Smooth muscle cell (in vitro differentiated cells): ENCODE data around the gene TKTL2. TPM values are rescaled to one million over a fixed set of nuclear protein-coding genes. Genes with fewer than 3 reads are reported as not detected.

Source experiments
- DNase-seq: peaks from one replicate; lab custom pipeline; 2025; ENCODE audit not compliant: unreplicated experiment; lab: John Stamatoyannopoulos, UW
- H2AFZ ChIP-seq: fragments of 200-600 bp; sonication (generic); 2 replicates; pipeline ENCODE4 v1.6.0; 2016; ENCODE audit warnings: antibody characterized with exemption, low read depth, mild to moderate bottlenecking
- H3F3A ChIP-seq: fragments of 200-600 bp; sonication (generic); 2 replicates; pipeline ENCODE4 v1.6.0; 2017; ENCODE audit warnings: antibody characterized with exemption, low read depth
- H3K27ac ChIP-seq: fragments of 200-600 bp; sonication (generic); 2 replicates; pipeline ENCODE4 v1.5.1; 2016; ENCODE audit warnings: low read depth, mild to moderate bottlenecking
- H3K27me3 ChIP-seq: fragments of 200-600 bp; sonication (generic); 2 replicates; pipeline ENCODE4 v1.6.1; 2016; ENCODE audit warnings: low read depth, mild to moderate bottlenecking
- H3K36me3 ChIP-seq: fragments of 200-600 bp; sonication (generic); 2 replicates; pipeline ENCODE4 v1.5.1; 2016; ENCODE audit warnings: low read depth
- H3K4me1 ChIP-seq: fragments of 200-600 bp; sonication (generic); 2 replicates; pipeline ENCODE4 v1.5.1; 2016; ENCODE audit warnings: low read depth
- H3K4me2 ChIP-seq: fragments of 200-600 bp; sonication (generic); 2 replicates; pipeline ENCODE4 v1.6.0; 2016; ENCODE audit warnings: mild to moderate bottlenecking
- H3K4me3 ChIP-seq: fragments of 200-600 bp; sonication (generic); 2 replicates; pipeline ENCODE4 v1.5.1; 2016; ENCODE audit warnings: mild to moderate bottlenecking
- H3K79me2 ChIP-seq: fragments of 200-600 bp; sonication (generic); 2 replicates; pipeline ENCODE4 v1.6.0; 2016; ENCODE audit warnings: low read depth, mild to moderate bottlenecking
- H3K9ac ChIP-seq: fragments of 200-600 bp; sonication (generic); 2 replicates; pipeline ENCODE4 v1.6.0; 2016; ENCODE audit warnings: low read depth
- H3K9me3 ChIP-seq: fragments of 200-600 bp; sonication (generic); replicated peaks from 2 replicates; pipeline ENCODE4 v1.5.1; 2016; ENCODE audit warnings: low read depth
- H4K20me1 ChIP-seq: fragments of 200-600 bp; sonication (generic); 2 replicates; pipeline ENCODE4 v1.6.0; 2016; ENCODE audit warnings: low read depth
- WGBS: methylation state at CpG from one replicate; pipeline ENCODE4 v1.1.7; 2016; ENCODE audit warnings: low lambda C conversion rate; 5-methylcytosine and 5-hydroxymethylcytosine counted together
- polyA plus RNA-seq: library from polyadenylated mRNA; unstranded; fragments of >200 nt; fragmentation: Nextera tagmentation; extraction: Ambion mirVana; gene quantifications from 2 replicates; pipeline ENCODE4 v1.2.1, GENCODE V29; 2016
- total RNA-seq: library from RNA; depleted of rRNA; stranded (reverse); fragments of >200 nt; gene quantifications from 2 replicates; pipeline ENCODE4 v1.2.3, GENCODE V29; 2014
- TF ChIP-seq, protein P1 (sequence below): fragments of 200-600 bp; sonication (generic); IDR thresholded peaks from 2 replicates; pipeline ENCODE4 v1.5.1; 2017; ENCODE audit warnings: borderline replicate concordance, mild to moderate bottlenecking, antibody characterized with exemption; ENCODE audit not compliant: insufficient read depth, poor library complexity, severe bottlenecking

Gene TKTL2
- total RNA-seq (not detected in 2 replicates), polyA plus RNA-seq (not detected in 2 replicates)

GRCh38 chr4:163473576-163473975 lies at the start of gene TKTL2:
TSS of gene TKTL2 (minus strand) at chr4:163473754. CDS start at chr4:163473734, 20 bp downstream.
- Histone ChIP-seq H3K36me3 (no peaks in the 10 kb centered on the region), H3K4me1 (no peaks in the 10 kb centered on the region), H2AFZ (no peak within 1 kb of the TSS), H3K27me3 (no peaks in the 10 kb centered on the region), H3K9ac (no peak within 1 kb of the TSS), H3K79me2 (no peaks in the 10 kb centered on the region), H3K4me3 (no peak within 1 kb of the TSS), H3K4me2 (no peak within 1 kb of the TSS), H3F3A (no peaks in the 10 kb centered on the region), H4K20me1 (no peaks in the 10 kb centered on the region), H3K27ac (no peak within 1 kb of the TSS), H3K9me3 (no peaks in the 10 kb centered on the region)
- no peak for DNase-seq
- WGBS: 95% methylated on average over 30 of the region's 32 CpGs
- TF ChIP-seq, protein P1, sequence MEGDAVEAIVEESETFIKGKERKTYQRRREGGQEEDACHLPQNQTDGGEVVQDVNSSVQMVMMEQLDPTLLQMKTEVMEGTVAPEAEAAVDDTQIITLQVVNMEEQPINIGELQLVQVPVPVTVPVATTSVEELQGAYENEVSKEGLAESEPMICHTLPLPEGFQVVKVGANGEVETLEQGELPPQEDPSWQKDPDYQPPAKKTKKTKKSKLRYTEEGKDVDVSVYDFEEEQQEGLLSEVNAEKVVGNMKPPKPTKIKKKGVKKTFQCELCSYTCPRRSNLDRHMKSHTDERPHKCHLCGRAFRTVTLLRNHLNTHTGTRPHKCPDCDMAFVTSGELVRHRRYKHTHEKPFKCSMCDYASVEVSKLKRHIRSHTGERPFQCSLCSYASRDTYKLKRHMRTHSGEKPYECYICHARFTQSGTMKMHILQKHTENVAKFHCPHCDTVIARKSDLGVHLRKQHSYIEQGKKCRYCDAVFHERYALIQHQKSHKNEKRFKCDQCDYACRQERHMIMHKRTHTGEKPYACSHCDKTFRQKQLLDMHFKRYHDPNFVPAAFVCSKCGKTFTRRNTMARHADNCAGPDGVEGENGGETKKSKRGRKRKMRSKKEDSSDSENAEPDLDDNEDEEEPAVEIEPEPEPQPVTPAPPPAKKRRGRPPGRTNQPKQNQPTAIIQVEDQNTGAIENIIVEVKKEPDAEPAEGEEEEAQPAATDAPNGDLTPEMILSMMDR: no peak

- H3K27me3 ChIP-seq: no peaks in the 10 kb centered on the region
- no peak overlapping the region for H3K4me2 ChIP-seq
- peaks cover 13% of the 10 kb centered on the region for H3K79me2 ChIP-seq
- no peaks in the 10 kb centered on the region for H3K9me3 ChIP-seq
- WGBS: 98% methylated on average over 8 of the region's 8 CpGs
- no peak for DNase-seq
- H3K4me3 ChIP-seq: no peak overlapping the region
- peaks cover 15% of the 10 kb centered on the region for H4K20me1 ChIP-seq
- H3K4me1 ChIP-seq: no peaks in the 10 kb centered on the region
- no peak overlapping the region for H2AFZ ChIP-seq
- H3F3A ChIP-seq: no peaks in the 10 kb centered on the region
- no peak overlapping the region for H3K9ac ChIP-seq
- peaks cover 28% of the 10 kb centered on the region for H3K36me3 ChIP-seq
- H3K27ac ChIP-seq: no peak overlapping the region
- TF ChIP-seq, protein P1: no peak
Observed at GRCh38 chr4:163515198-163515597, 41.6 kb upstream of the TKTL2 start.

- Histone ChIP-seq H3K4me2 (no peak overlapping the region), H2AFZ (no peak overlapping the region), H3K4me1 (no peaks in the 10 kb centered on the region), H3K9me3 (no peaks in the 10 kb centered on the region), H3K9ac (no peak overlapping the region), H4K20me1 (peaks cover 77% of the 10 kb centered on the region), H3K36me3 (no peaks in the 10 kb centered on the region), H3K79me2 (peaks cover 80% of the 10 kb centered on the region), H3K27me3 (no peaks in the 10 kb centered on the region), H3K27ac (no peak overlapping the region), H3F3A (no peaks in the 10 kb centered on the region), H3K4me3 (no peak overlapping the region)
- WGBS: 97% methylated on average over 3 of the region's 3 CpGs
- DNase-seq: no peak
- TF ChIP-seq, protein P1: no peak
Observed at GRCh38 chr4:163505374-163505773, 31.8 kb upstream of the TKTL2 start.

GRCh38 chr4:163500586-163500985 lies 27.0 kb upstream of the TKTL2 start:
- H3K36me3 ChIP-seq: no peaks in the 10 kb centered on the region
- no peak for DNase-seq
- H3K4me1 ChIP-seq: peaks cover 11% of the 10 kb centered on the region
- H3K79me2 ChIP-seq: peaks cover 99% of the 10 kb centered on the region
- no peak overlapping the region for H2AFZ ChIP-seq
- no peak overlapping the region for H3K4me3 ChIP-seq
- H3K9ac ChIP-seq: no peak overlapping the region
- H3K27ac ChIP-seq: no peak overlapping the region
- no peaks in the 10 kb centered on the region for H3F3A ChIP-seq
- H3K9me3 ChIP-seq: no peaks in the 10 kb centered on the region
- H3K27me3 ChIP-seq: no peaks in the 10 kb centered on the region
- peaks cover 45% of the 10 kb centered on the region for H4K20me1 ChIP-seq
- no peak overlapping the region for H3K4me2 ChIP-seq
- 96% methylated on average over 1 of the region's 1 CpG for WGBS
- TF ChIP-seq, protein P1: no peak
